ENCODE results near the gene TXNRD2. TPM values are rescaled to one million over a fixed set of nuclear protein-coding genes. Genes with fewer than 3 reads are reported as not detected.

Gene TXNRD2
- total and polyA plus RNA-seq, 7 donors, result 13.7 to 35.1 (median 21.1) TPM

DNA sequence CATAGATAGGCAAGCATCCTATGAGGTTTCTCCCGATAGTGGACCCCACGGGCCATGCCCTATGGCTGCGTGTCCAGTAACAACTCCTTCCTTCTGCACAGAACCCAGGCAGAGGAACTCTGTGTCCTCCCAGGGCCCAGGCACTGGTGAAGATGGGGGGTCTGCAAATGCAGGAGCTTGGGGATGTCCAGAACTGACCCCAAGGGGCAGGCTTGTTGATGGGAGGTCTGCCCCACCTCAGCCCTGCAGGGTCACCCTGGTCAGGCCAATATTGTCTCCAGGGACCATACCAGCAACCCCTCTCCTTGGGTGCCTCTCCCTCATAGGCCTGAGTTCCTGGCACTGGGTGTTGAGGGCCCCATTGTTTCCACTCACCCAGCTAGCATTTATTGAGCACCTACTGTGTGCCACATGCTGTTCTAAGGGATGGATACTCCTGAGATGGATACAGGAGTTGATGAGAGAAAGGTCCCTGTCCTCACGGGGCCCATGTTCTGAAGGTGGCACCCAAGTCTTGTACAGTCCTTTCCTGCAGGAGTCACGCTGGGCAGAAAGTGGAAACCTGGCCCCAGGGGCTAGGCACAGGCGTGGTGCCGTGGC is 26.3 kb upstream of the TXNRD2 start:
- H3K36me3 ChIP-seq (ENCODE audit: insufficient read depth in 1 of 2, low read depth in 1 of 2), result peaks cover 0 to 91% of the 10 kb centered on the region in 2 donors
- no peak for DNase-seq
- H3K9me3 ChIP-seq, result no peaks in the 10 kb centered on the region
- no peaks in the 10 kb centered on the region for H3K27me3 ChIP-seq (ENCODE audit: insufficient read depth in 3 of 3, low read length in 2 of 3)
- ATAC-seq, result no peak
- intact Hi-C loops (cut with DNase I), result no loop called here
- H3K4me3 ChIP-seq, result no peak overlapping the region
- TF ChIP-seq CTCF (IDR thresholded peaks at IDR 0.05), result no peak
- H3K27ac ChIP-seq, result no peak overlapping the region
- 90% methylated on average over 7 of the region's 7 CpGs for WGBS, 3 donors
- no peaks in the 10 kb centered on the region for H3K4me1 ChIP-seq

DNA sequence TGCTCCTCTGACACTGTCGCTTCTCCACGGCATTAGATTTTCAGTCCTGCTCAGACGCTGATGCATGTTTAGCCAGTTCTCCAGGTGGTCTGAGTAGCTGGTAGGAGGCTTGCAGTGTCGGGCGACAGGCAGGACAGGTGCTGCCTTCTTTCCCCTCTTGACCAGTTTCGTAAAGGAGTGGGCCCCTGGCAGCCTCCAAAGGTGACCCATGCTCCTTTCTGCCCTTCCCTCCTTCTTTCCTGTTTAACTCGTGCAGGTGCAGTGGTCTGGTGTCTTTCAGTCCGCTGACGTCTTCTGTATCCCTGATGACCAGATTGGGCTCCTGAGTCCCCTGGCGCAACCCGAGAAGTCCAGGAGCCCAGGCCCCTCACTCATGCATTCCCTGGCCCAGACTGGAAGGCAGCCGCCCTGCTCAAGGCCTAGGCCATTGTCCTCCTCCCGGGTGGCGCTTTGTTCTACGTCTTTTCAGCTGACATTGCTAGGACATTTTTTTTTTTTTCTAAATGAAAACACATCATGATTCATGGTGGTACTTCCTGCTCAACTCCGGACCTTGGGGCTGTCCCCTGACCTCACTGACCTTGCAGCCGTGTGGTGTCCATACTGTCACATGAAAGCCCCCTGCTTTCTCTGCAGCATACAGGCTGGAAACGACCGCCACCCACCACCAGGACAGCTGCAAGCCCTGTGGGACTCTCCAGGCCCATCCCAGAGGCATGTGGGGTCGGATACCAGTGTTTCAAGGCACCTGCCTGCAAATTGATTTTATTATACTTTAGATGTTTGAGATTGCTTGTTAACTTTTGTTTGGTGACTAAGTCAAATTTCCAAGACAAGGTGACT is 25.5 kb upstream of the TXNRD2 start:
- intact Hi-C loops (cut with DNase I), result no loop called here
- Histone ChIP-seq H3K4me3 (no peak overlapping the region), H3K27ac (no peak overlapping the region), H3K4me1 (peaks cover 7% of the 10 kb centered on the region), H3K27me3 (ENCODE audit: insufficient read depth in 3 of 3, low read length in 2 of 3) (no peaks in the 10 kb centered on the region), H3K36me3 (ENCODE audit: insufficient read depth in 1 of 2, low read depth in 1 of 2) (peaks cover 0 to 87% of the 10 kb centered on the region in 2 donors), H3K9me3 (no peaks in the 10 kb centered on the region)
- no peak for TF ChIP-seq CTCF (IDR thresholded peaks at IDR 0.05)
- DNase-seq (no peak), ATAC-seq (no peak)
- 68 to 71% (median 70%) methylated on average over 20 of the region's 20 CpGs for WGBS, 3 donors

DNA sequence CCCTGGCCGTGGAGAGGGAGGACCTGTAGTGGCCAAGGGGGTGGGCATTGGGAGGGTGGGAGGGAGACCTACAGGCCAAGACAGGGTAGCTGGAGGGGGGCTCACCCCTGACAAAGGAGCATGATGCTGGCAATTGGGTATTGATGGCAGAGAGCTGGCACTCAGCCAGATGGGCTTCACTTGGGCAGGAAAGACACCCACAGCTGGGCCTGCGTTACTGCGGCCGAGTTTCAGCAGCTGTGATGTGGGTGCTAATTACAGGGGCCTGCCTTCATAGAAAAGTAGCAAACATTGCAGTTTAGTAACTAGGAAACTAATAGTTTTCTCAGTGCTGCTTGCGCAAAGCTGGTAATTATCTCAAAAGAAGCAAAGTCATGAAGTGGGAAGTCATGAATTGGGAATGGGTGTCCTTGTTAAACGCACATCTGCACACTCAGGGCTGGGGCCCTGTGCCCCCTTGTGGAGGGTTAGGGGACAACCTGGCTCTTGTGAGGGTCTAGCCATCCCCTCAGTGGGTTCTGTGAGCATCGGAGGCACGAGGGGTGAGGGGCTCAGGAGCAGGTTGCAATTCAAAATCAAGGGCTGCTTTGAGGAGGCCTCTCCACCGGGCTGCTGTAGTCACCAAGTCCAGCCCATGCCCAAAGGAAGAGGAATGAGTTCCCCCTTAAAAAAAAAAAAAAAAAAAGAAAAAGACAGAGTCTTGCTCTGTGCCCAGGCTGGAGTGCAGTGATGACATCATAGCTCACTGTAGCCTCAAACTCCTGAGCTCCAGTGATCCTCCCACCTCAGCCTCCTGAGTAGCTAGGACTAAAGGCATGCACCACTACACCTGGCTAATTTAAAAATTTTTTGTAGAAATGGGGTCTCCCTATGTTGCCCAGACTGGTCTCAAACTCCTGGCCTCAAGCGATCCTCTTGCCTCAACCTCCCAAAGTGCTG is 24.4 kb upstream of the TXNRD2 start:
- WGBS, 3 donors, result 65 to 79% (median 65%) methylated on average over 10 of the region's 10 CpGs
- TF ChIP-seq CTCF (IDR thresholded peaks at IDR 0.05), result no peak
- H3K27ac ChIP-seq, result no peak overlapping the region
- peaks cover 0 to 78% of the 10 kb centered on the region in 2 donors for H3K36me3 ChIP-seq (ENCODE audit: insufficient read depth in 1 of 2, low read depth in 1 of 2)
- DNase-seq (no peak), ATAC-seq (no peak)
- peaks cover 16% of the 10 kb centered on the region for H3K4me1 ChIP-seq
- intact Hi-C loops (cut with DNase I), result no loop called here
- H3K27me3 ChIP-seq (ENCODE audit: insufficient read depth in 3 of 3, low read length in 2 of 3), result no peaks in the 10 kb centered on the region
- H3K4me3 ChIP-seq, result no peak overlapping the region
- no peaks in the 10 kb centered on the region for H3K9me3 ChIP-seq

DNA sequence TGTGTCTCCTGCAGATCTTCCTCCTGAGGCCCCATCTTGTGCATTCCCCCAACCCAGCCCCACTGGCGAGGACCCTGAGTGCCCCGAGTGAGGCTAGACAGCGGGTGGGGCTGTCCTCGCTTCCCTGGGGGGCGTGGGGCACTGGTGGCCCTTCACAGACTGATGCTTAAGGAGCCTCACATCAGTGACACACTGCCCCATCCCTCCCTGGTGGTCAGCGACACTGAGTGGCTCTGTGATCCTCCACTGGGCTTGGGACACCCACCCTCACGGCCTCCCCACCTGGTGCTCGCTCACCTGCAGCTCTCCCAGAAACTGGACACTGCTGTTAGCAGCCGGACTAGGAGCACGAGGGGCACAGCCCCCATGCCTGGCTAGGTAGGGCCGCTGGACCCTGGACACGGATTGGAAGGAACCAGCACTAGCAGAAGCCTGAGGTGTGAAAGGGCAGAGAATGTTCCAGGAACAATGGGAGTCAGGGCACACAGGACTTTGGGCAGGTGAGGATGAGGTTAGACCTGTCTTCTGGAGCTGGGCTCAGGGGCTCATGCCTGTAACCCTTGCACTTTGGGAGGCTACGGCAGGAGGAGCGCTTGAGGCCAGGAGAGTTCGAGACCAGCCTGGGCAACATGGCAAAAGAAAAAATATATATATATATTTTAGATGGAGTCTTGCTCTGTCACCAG is 23.2 kb upstream of the TXNRD2 start:
- WGBS, 3 donors, result 90 to 93% (median 90%) methylated on average over 15 of the region's 15 CpGs
- H3K27me3 ChIP-seq (ENCODE audit: insufficient read depth in 3 of 3, low read length in 2 of 3), result no peaks in the 10 kb centered on the region
- ATAC-seq (no peak), DNase-seq (no peak)
- no peak overlapping the region for H3K4me3 ChIP-seq
- intact Hi-C loops (cut with DNase I), result no loop called here
- peaks cover 0 to 68% of the 10 kb centered on the region in 2 donors for H3K36me3 ChIP-seq (ENCODE audit: insufficient read depth in 1 of 2, low read depth in 1 of 2)
- no peak overlapping the region for H3K27ac ChIP-seq
- TF ChIP-seq CTCF (IDR thresholded peaks at IDR 0.05), result no peak
- peaks cover 24% of the 10 kb centered on the region for H3K4me1 ChIP-seq
- no peaks in the 10 kb centered on the region for H3K9me3 ChIP-seq
